Activated naive CD4-positive, alpha-beta T cell treated with anti-CD3 and anti-CD28 coated beads, Interleukin-2, amount 50 U/mL, for 16 hours (primary cell): ENCODE results near the gene CCM2L.

Source experiments
- DNase-seq: peaks from one replicate; pipeline ENCODE4 v3.0.0-alpha.2; 2020

Gene CCM2L

GRCh38 chr20:32010101-32010500 lies at the start of gene CCM2L:
Gene CCM2L (plus strand): TSS chr20:32010438. CDS start chr20:32010455, 17 bp downstream.
- no peak for DNase-seq

DNA sequence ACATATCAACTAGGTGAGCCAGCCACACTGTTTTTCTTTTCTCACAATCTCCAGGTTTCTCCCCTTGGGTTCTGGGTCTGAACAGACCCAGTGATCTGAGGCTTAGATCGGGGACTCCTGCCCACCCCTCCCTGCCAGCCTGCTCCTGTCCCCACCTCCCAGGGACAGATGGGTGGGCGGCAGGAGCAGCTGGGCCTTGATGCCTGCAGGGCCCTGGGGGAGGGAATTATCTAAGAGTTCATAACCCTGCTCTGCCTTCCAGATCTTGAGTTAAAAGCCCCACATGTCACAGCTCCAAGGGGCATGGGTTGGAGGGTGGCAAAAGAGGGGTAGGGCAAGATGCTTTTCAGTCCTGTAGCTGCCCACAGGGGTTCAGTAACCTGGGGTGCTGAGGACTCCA lies 47.5 kb upstream of the CCM2L start:
- DNase-seq, result no peak

DNA sequence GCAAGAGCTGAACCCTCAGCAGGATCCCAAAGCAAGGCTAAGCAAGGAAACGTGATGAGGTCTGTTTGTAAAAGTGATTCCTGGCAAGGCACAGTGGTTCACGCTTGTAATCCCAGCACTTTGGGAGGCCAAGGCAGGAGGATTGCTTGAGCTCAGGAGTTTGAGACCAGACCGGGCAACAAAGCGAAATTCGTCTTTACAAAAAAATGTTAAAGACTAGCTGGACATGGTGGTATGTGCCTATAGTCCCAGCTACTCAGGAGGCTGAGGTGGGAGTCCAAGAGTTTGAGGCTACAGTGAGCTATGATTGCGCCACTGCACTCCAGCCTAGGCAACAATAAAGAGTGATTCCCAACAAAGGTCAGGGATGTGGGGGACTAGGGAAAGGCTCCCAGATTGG lies 46.3 kb upstream of the CCM2L start:
- no peak for DNase-seq

DNA sequence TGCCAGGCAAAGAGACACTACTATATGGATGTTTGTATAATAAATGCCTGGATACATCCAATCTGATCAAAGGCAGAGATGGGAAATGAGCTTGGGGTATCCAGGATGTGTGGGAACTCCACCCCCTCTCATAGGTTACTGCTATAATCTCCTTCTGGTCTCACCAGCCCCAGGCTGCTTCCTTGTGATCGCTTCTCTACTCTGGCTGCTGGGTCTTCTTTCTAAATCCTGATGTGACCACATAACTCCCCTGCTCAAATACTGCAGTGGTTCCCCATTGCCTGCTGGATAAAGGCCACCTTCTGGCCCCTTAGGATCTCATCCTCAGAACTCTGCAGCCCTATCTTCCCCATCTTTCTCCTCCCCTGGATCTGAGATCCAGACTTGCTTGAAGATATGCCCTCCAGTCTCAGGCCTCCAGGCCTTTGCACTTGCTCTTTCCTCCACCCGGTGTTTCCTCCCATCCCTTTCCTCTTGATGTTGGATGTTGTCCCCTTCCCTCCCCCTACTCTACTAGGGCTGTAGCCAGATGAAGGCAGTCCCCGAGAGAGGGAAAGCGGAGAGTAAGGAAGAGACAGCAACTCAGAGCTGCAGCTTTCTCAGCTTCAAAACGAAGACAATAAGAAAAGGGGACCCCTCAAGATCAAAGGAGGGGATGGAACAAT lies 43.1 kb upstream of the CCM2L start:
- DNase-seq, result no peak

GRCh38 chr20:31967830-31968249 lies 42.4 kb upstream of the CCM2L start, which contains the start of gene XKR7:
Gene XKR7 (plus strand): TSS chr20:31968151. CDS start chr20:31968176, 25 bp downstream.
- DNase-seq, result peak; percentile 16

- peak; percentile 80 for DNase-seq
These were observed 41.7 kb upstream of the CCM2L start for GRCh38 chr20:31968291-31969126.

DNA sequence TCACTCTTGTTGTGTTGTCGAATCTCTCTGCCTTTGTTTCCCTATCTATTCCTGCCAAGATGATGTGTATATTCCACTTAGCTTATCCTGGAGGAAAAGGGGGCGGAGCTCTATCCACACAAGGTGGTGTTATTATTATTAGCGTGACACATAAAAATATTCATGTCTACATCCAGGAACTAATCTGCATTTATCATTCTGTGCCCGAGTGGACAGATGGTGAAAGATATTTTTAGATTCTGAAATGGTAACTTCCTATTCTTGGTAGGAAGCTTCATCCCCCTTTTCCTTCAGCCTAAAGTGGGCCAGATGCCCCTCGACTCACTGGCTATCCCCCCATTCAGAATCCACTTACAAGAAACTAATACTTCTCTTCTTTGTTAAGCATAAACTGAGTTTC lies 40.2 kb upstream of the CCM2L start:
- no peak for DNase-seq

GRCh38 chr20:31972471-31973021 lies 37.7 kb upstream of the CCM2L start:
- DNase-seq, result no peak

GRCh38 chr20:31974296-31974695 lies 35.9 kb upstream of the CCM2L start:
- DNase-seq, result no peak

DNA sequence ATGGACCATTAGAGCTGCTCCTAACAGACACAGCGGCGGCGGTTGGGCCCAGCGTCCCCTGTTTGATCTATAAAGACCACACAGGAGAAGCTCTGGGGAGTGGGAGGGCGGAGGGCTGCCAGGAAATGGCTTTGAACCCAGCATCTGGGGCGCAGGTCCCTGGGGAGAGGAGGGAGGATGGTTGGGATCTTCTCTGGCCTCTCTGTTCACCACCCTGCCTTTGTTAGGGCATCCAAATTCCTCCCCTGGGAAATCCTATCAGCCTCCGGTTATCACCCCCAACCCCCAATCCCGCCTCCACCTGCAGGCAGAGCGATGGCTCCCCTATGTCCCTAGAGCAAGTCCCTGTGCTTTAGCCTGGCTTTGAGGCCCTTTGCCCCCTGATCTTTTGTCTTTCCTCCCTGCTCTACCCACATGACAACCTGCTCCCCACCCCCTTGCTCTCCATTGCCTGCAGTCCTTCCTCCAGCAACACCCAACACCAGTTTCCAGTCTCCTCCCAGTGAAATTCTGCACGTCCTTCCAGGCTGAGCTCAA lies 35.2 kb upstream of the CCM2L start:
- DNase-seq, result no peak

GRCh38 chr20:31975874-31976273 lies 34.4 kb upstream of the CCM2L start:
- DNase-seq, result no peak

GRCh38 chr20:31977080-31977479 lies 33.2 kb upstream of the CCM2L start:
- DNase-seq, result no peak

DNA sequence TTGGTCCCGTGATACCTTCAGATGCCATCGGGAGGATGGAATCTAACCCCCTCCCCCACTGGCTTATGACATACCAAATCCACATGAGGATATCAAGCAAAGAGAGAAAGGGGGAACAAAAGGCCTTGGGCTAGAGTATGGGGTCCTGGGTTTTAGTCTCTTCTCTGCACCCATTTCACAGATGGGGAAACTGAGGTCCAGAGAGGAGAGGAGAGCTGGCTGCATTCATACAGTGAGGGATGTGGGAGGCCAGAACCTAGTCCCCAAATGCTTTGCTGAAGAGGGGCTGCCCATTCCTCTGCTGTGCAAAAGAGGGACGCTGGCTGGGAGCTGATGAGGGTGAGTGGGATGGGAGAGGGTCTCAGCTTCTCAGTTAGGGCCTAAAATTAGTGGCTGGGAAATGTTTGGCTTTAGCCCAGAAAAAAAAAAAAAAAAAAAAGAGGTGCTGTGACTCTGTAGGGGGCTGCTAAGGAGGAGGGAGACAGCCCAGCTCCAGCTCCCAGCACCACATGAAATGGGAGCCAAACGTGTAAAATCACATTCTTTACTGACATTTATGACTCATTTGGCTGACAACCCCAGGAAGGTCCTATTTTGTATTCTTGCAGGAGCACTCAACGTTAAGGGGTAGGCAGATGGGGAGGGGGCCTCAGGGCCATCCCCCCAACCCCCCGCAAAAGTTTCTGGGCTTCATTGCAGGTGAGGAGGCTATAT lies 30.4 kb upstream of the CCM2L start:
- DNase-seq, result no peak

DNA sequence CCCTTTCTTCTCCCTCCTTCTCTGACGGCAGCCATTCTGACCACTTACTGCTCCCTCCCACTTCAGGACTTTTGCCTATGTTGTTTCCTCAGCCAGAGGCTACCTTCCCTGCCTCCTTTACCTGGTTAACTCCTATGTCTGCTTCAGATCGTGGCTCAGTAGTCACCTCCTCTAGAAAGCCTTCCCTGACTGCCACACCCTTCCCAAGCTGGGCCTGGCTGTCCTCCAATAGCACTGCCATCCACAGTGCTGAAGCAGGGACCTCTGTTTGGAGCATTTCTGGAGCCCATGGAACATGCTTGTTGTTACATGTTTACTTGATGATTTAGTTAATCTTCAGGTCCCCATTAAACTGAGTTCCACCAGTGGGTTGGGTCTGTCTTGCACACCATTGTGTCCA lies 28.5 kb upstream of the CCM2L start:
- no peak for DNase-seq

DNA sequence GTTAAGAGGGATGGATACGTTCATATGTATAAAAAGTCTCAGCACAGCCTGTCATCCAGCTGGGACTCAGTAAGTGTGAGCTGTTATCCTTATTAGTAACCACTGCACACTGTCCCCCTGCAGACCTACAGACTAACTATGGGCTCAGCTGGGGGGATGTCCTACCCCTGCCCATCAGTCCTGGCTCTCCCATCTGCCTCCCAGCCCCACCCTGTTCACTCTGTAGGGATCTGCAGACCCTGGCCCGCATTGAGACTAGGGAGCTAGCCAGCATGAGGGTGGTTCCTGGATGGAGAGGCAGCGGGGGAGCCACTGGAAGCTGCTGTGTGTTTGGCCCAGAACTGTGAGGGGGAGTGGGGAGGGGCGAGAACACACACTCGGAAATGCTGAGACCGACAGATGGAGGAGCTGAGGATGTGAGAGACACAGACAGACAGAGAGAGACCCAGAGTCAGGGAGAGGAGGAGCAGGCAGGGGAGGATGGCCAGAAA lies 25.2 kb upstream of the CCM2L start:
- no peak for DNase-seq

DNA sequence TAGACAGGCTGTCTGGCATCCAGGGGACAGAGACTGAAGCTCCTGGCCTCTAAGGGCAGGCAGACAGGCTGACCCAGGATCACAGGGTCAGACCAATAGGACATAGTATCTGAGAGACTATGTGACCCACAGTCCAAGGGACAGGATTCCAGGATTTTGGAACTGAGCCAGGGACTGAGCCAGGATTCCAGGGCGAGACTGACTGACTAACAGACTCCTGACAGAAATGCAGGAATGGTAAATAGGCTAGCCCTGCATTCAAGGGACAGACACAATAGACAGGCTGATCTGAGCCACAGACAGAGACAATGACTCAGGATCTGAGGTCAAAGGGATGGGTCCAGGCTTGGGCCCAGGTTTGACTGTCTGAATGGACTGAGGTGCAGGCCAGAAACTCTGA lies 22.5 kb upstream of the CCM2L start:
- no peak for DNase-seq

GRCh38 chr20:31988430-31989015 lies 21.7 kb upstream of the CCM2L start:
- DNase-seq, result no peak

DNA sequence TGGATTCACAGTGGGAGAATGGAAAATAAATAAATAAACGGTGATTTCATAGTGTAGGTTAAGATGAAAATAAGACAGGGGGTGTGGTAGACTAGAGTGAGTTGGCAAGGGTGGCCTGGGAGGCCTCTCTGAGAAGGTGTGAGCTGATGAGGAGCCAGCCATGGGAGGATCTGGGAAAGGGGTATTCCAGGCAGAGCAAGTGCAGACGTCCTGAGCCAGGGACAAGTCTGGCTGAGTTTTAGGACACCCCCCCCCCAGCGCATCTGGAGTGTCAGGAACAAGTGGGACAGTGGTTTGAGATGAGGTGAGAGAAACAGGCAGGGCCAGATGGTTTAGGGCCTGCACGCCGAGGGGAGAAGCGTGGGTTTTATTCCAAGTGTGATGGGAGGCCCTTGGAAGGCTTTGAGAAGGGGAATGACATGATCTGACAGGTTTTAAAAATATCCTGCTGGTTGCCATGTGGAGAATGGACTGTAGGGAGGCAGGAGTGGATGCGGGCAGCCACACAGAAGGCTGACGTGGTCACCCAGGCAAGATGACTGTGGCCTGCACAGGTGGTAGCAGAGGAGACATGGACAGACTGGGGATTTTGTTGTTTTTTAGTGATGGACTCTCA lies 21.1 kb upstream of the CCM2L start:
- no peak for DNase-seq

GRCh38 chr20:31990641-31991338 lies 19.4 kb upstream of the CCM2L start:
- no peak for DNase-seq

DNA sequence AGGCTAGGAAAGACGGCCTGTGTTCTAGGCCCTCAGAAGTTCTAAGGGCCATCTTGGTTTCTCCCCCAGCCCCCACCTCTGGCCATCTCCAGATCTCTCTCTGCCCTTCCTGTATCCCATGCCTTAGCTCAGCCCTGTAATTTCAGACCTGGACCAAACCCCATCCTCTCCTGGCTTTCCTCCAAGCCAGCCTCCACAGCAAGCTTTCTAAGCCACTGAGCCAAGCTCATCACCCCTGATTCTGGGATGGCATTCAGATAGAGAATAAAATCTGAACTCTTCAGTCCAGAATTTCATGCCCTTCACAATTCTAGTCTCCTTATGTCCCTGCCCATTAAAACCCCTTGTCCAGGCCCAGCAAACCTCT lies 18.9 kb upstream of the CCM2L start:
- DNase-seq, result no peak

GRCh38 chr20:31992086-31992485 lies 18.2 kb upstream of the CCM2L start:
- DNase-seq, result no peak
